GM15510 (cell line): Measurements from ENCODE around the gene ELOA.
A peak's percentile ranks its signal among the peaks of the same experiment; 100 is the strongest.

Experiments
- POLR2A ChIP-seq: IDR thresholded peaks from 3 replicates; pipeline ENCODE4 v1.6.1; 2011; ENCODE audit warnings: borderline replicate concordance; ENCODE audit not compliant: insufficient read length; ENCODE audit errors: extremely low read depth

ELOA gene

GRCh38 chr1:23799570-23800399 is 56.5 kb downstream of the ELOA start:
- TF ChIP-seq POLR2A: peak; percentile 52

DNA sequence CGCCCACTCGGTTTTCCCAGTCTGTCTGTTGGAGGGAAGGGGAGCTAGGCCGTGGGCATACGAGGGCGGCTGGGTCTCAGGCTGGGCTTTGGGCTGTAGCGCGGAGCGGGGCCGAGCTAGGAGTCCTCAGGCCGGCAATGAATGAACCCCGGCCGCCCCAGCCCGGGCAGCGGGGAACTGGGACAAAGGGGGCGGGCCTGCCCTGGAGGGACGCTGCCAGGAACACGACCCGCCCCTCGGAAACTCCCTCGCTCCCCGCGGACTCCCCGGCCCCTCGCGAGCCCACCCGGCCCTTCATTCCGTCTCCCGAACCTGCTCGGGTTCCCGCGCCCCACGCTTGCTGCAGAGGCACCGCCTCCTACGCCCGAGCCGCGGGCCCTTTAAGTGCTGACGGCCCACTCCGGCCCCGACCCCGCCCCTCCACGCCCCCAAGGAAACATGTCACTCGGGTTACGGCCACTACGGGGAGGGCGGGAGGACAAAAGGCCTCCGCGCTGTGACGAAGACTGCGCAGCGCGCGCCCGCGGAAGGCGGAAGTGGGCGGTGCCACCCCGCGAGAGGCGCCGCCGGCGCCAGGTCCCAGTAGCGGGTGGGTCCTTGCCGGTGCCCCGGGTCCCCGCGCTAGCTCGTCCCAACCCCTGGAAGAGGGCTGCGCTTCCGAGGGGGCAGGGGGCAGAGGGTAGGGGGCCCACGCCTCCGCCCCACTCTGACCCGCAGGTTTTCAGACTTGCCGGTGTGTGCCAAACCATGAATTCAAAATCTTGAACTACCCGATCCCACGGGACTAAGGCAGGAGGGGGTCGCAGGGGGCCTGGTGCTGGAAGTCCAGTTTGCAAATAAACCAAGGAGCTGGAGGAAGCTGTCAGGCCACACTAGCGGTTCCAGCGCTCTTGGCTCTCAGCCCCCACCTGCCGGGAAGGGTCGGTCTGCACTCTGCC is 57.4 kb downstream of the ELOA start, which contains the start of gene GALE:
Gene GALE (minus strand): TSS at position 355 of the 938 bp plus-strand sequence. CDS start 1,747 bp downstream, outside the sequence.
- peak; percentile 89 for TF ChIP-seq POLR2A

GRCh38 chr1:23801338-23801748 is 58.1 kb downstream of the ELOA start:
- TF ChIP-seq POLR2A: no peak

DNA sequence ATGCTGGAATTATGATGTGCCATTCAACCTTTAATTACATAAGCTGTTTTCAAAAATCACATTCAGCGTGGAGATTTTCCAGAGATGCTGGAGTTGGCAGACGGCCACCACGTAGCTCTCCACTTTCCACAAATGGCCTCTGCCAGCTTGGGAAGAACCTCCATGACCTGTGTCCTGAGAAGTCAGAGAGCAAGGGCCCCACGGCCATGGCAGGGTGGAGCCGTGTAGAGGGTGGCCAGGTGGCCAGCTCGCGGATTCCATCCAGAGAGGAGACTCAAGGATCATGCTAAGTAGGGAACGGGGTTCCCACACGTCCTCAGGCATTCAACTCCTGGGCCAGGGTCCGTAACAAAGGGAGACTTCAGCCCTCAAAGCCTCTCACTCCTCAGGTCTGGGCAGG is 58.6 kb downstream of the ELOA start:
- no peak for TF ChIP-seq POLR2A

DNA sequence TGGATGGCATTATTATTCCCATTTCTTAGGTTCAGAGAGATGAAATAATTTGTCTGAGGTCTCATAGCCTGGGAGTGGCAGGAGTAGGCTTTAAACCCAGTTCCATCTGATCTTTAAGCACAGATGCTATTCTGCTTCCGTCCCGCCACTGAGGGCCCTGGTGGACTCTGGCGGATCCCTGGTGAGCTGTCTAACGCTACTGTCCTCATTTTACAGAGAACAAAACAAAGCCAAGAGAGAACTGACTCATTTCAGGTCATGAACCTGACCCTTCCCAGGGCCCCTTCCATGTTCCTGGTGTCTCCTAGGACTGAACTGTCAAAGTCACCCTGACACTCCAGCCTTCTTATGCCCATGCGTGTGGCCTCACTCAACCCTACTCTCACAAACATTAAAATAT is 60.4 kb downstream of the ELOA start:
- TF ChIP-seq POLR2A: no peak

- no peak for TF ChIP-seq POLR2A
Observed at GRCh38 chr1:23804183-23804835, 61.0 kb downstream of the ELOA start.

GRCh38 chr1:23805025-23805424 is 61.8 kb downstream of the ELOA start:
- no peak for TF ChIP-seq POLR2A

GRCh38 chr1:23806280-23806679 is 63.0 kb downstream of the ELOA start:
- TF ChIP-seq POLR2A: no peak

DNA sequence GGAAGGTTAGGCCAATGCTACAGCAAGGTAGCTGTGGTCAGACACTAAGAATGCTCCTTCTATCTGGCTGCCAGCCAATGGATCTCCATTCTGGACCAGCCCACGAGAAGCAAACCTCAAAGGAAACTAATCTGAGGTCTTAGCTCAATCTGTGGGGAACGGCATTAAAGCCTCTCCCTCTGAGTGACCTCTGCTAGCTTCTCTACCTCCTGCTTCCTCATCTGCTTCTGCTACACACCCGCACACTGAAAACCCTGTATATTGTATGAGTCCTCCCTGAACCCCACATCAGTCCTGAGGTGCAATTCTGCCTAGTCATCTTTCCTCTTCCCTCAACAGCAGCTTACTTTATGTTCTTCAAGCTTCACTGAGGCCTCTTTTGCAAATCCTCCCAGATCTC is 64.2 kb downstream of the ELOA start:
- no peak for TF ChIP-seq POLR2A

DNA sequence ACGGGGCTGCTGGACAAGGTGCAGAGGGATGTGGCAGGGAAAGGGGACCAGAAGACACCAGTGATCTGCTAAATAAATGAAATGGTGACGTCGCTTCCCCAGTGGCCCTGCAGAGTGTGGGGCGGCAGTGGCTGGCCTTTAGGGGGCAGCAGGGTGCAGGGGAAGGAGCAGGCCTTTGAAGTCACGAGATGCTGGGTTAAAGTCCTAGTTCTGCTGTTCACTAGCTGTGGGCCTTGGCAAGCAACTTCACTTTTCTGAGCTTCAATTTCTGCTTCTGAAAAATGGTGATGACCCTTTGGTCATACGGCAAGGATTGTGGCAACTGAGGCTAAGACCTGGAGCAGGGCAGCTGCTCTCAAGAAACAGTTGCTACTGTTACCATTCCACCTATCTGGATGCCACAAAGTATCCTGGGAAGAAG is 66.5 kb downstream of the ELOA start:
- no peak for TF ChIP-seq POLR2A

DNA sequence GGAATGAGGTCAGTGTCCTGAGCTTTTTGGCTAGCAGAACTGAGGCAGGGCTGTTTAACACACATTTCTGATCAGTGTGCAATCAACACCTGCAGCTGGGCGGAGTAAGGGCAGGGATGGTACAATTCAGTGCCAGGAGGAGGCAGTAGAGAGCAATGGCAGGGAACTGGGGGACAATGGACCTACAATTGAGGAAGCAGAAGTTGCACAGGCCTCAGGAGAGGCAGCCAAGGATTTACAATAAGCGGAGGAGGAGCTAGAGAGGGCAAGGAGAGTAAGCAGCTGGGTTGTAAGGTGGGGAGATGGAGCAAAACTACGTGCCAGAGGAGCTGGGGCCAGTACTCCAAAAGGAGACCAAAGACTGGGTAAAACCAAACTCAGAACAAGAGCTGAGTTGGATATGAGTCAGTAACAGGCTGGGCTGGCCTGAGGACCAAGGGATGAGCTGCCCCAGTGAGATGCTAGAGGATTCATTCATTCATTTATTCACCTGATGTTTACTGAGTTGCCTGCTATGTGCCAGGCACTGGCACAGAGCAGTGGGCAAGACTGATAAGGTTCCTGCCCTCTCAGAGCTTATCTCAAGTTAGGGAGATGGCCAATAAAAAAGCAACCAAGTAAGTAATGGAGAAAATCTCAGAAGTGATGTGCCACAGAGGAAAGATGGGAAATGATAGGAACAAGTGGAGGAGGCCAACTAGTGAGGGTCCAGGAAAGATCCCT is 67.7 kb downstream of the ELOA start:
- TF ChIP-seq POLR2A: no peak
